GM23248 (cell line): ENCODE data around the gene TNS2. TPM values are rescaled to one million over a fixed set of nuclear protein-coding genes. Genes with fewer than 3 reads are reported as not detected.
A peak's percentile ranks its signal among the peaks of the same experiment; 100 is the strongest.

Experiments
- DNase-seq: peaks from one replicate; pipeline ENCODE4 v3.0.0-alpha.2; 2015
- H2AFZ ChIP-seq: fragments of 200-600 bp; sonication (generic); 2 replicates; pipeline ENCODE4 v1.6.1; 2016; ENCODE audit warnings: antibody characterized with exemption
- H3F3A ChIP-seq: fragments of 200-600 bp; sonication (generic); 2 replicates; pipeline ENCODE4 v1.6.1; 2016; ENCODE audit warnings: mild to moderate bottlenecking, antibody characterized with exemption, mixed run types; ENCODE audit not compliant: insufficient read depth
- H3K27ac ChIP-seq: fragments of 200-600 bp; sonication (generic); 2 replicates; pipeline ENCODE4 v1.5.1; 2016; ENCODE audit warnings: mild to moderate bottlenecking
- H3K27me3 ChIP-seq: fragments of 200-600 bp; sonication (generic); replicated peaks from 2 replicates; pipeline ENCODE4 v1.6.1; 2016; ENCODE audit warnings: mild to moderate bottlenecking; ENCODE audit not compliant: insufficient read depth
- H3K36me3 ChIP-seq: fragments of 200-600 bp; sonication (generic); 2 replicates; pipeline ENCODE4 v1.6.1; 2016; ENCODE audit warnings: low read depth, mild to moderate bottlenecking
- H3K4me1 ChIP-seq: fragments of 200-600 bp; sonication (generic); 2 replicates; pipeline ENCODE4 v1.6.1; 2016; ENCODE audit warnings: mild to moderate bottlenecking; ENCODE audit not compliant: insufficient read depth
- H3K4me2 ChIP-seq: fragments of 200-600 bp; sonication (generic); one replicate; pipeline ENCODE4 v1.6.1; 2016; ENCODE audit warnings: mild to moderate bottlenecking; ENCODE audit not compliant: unreplicated experiment
- H3K4me3 ChIP-seq: fragments of 200-600 bp; sonication (generic); 2 replicates; pipeline ENCODE4 v1.5.1; 2016; ENCODE audit warnings: mild to moderate bottlenecking
- H3K79me2 ChIP-seq: fragments of 200-600 bp; sonication (generic); 2 replicates; pipeline ENCODE4 v1.6.1; 2016; ENCODE audit warnings: mild to moderate bottlenecking; ENCODE audit not compliant: insufficient read depth
- H3K9ac ChIP-seq: fragments of 200-600 bp; sonication (generic); 2 replicates; pipeline ENCODE4 v1.6.1; 2016; ENCODE audit warnings: mild to moderate bottlenecking
- H3K9me2 ChIP-seq: fragments of 200-600 bp; sonication (generic); 2 replicates; pipeline ENCODE4 v1.6.1; 2016; ENCODE audit warnings: mixed run types, mild to moderate bottlenecking, moderate library complexity; ENCODE audit not compliant: insufficient read depth
- H3K9me3 ChIP-seq: fragments of 200-600 bp; sonication (generic); one replicate; pipeline ENCODE4 v1.6.1; 2017; ENCODE audit warnings: low read depth
- H4K20me1 ChIP-seq: fragments of 200-600 bp; sonication (generic); 2 replicates; pipeline ENCODE4 v1.6.0; 2016; ENCODE audit not compliant: insufficient read depth
- EZH2 ChIP-seq: fragments of 200-600 bp; sonication (generic); IDR thresholded peaks from 2 replicates; pipeline ENCODE4 v1.6.1; 2018; ENCODE audit warnings: antibody characterized with exemption, mild to moderate bottlenecking; ENCODE audit not compliant: insufficient read depth, poor library complexity, severe bottlenecking
- EZH2phosphoT487 ChIP-seq: fragments of 200-600 bp; sonication (generic); IDR thresholded peaks from 2 replicates; pipeline ENCODE4 v1.6.1; 2018; ENCODE audit warnings: antibody characterized with exemption, moderate library complexity, mild to moderate bottlenecking, low read depth; ENCODE audit not compliant: insufficient read depth
- WGBS, 2 experiments: methylation state at CpG; one replicate each; pipeline ENCODE4 v1.1.6; 2015 to 2017; ENCODE audit warnings: low lambda C conversion rate in 2 of 2, low coverage in 1 of 2; ENCODE audit errors: missing lambda C conversion rate in 2 of 2; 5-methylcytosine and 5-hydroxymethylcytosine counted together
- in situ Hi-C: fragments of 300-500 bp; cut with MboI; formaldehyde crosslinking; loops from 2 replicates; pipeline ENCODE4 v1.15.0; 2020
- polyA plus RNA-seq: library from polyadenylated mRNA; unstranded; fragments of >200 nt; fragmentation: Nextera tagmentation; extraction: Ambion mirVana; gene quantifications from 2 replicates; pipeline ENCODE4 v1.2.1, GENCODE V29; 2016
- total RNA-seq: library from RNA; depleted of rRNA; stranded (reverse); fragments of >200 nt; shearing (Covaris generic); gene quantifications from 2 replicates; pipeline ENCODE4 v1.2.3, GENCODE V29; 2014

Gene TNS2
- total and polyA plus RNA-seq, 2 experiments from 2014 or later = 26.1 to 41.6 TPM

DNA sequence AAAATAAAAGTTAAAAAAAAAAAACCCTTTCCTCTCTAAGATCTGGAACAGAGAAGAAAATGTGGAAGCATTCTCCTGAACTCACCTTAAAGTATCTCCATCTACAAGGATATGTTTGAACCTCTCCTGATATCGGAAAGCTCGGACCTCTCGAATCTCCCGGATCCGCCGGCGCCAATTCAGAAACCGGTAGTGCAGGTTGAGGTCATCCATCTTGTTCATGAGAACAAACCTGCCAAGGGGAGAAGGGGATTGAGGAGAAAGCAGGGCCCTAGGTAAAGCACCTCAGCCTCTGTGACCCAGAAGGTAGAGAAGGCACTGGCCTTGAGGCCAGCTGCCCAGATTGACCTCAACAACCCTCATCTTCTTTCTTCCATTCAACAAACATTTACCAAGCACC lies 27.2 kb downstream of the TNS2 start:
- Histone ChIP-seq H3K36me3 (peaks cover 3% of the 10 kb centered on the region; the same call in 1 of the 2 replicates), H3K9me3 (no peaks in the 10 kb centered on the region), H2AFZ (no peak overlapping the region), H3K27ac (no peak overlapping the region), H3K79me2 (peaks cover 41% of the 10 kb centered on the region), H3K9ac (no peak overlapping the region), H3K9me2 (no peaks in the 10 kb centered on the region), H3K4me3 (no peak overlapping the region), H3F3A (peaks cover 29% of the 10 kb centered on the region), H3K4me2 (peak overlapping the region; percentile 11), H3K27me3 (no peaks in the 10 kb centered on the region), H4K20me1 (no peaks in the 10 kb centered on the region), H3K4me1 (peaks cover 31% of the 10 kb centered on the region)
- no peak for TF ChIP-seq EZH2phosphoT487
- no peak for TF ChIP-seq EZH2
- WGBS, 2 experiments = 99% methylated on average over 8 of the region's 8 CpGs
- no peak for DNase-seq
- in situ Hi-C loops = no loop called here

- H3K9me2 ChIP-seq = no peaks in the 10 kb centered on the region
- in situ Hi-C loops = no loop called here
- H3K4me2 ChIP-seq = peak overlapping the region; percentile 76
- H3K36me3 ChIP-seq = peaks cover 3% of the 10 kb centered on the region; the same call in 1 of the 2 replicates
- H4K20me1 ChIP-seq = no peaks in the 10 kb centered on the region
- no peaks in the 10 kb centered on the region for H3K9me3 ChIP-seq
- 2 to 3% methylated on average over 15 to 24 of the region's 25 CpGs for WGBS, 2 experiments
- H3K4me1 ChIP-seq = peaks cover 25% of the 10 kb centered on the region
- no peak for TF ChIP-seq EZH2phosphoT487
- no peak for TF ChIP-seq EZH2
- H3K27me3 ChIP-seq = no peaks in the 10 kb centered on the region
- peak overlapping the region; percentile 99 for H3K27ac ChIP-seq
- H3K9ac ChIP-seq = peak overlapping the region; percentile 97
- DNase-seq = peak; percentile 73
- peak overlapping the region; percentile 77 for H3K4me3 ChIP-seq
- H2AFZ ChIP-seq = peak overlapping the region; percentile 10; the same call in 1 of the 2 replicates
- H3F3A ChIP-seq = peaks cover 29% of the 10 kb centered on the region
- peaks cover 41% of the 10 kb centered on the region for H3K79me2 ChIP-seq
Measured at GRCh38 chr12:53078425-53079225, 28.8 kb downstream of the TNS2 start.

DNA sequence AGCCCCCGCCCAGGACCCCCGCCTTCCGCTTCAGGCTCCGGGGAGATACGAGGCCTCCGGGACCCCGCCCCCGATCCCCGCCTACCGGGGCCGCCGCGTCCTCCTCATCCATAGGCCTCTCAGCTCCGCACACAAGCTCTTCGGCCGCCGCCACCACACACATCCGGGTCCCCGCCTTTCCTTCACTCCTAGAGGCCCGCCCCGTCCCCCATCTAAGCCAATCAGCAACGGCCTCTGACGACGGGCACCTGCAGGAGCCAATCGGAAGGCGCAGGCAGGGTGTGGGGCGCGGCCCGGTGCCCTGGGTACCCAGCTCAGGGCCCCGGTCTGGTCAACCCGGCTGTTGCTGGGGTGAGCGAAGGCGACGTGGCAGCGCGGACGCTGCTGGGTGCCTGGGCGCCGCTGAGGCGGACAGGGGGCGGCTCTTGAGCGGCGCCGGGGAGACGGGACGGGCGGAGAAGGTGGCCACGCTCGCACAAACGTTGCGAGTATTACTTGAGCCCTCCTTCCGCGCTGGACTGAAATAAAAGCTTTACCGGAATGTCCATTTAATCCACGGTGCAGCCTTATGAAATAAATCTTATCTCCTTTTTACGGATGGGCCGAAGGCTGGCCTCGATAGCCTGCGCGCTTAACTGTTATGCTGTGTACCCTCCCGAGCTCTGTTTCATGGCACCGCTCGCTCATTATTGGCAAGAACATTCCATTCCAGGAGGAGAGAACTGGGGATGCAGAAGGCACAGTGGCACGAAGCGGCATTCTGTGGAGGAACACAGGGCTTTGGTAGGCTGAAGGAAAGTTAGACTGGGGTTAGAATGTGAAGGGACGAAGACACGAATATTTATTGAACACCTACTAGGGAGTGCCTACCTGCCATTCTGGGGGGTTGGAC lies 29.6 kb downstream of the TNS2 start, which contains the start of gene SPRYD3:
Gene SPRYD3, minus strand, starts transcription at position 165 of the 892 bp plus-strand sequence. Its CDS starts 57 bp downstream, at position 108.
- in situ Hi-C loops = no loop called here
- Histone ChIP-seq H2AFZ (peak within 1 kb of the TSS; percentile 49), H3K9me3 (no peaks in the 10 kb centered on the region), H3K9me2 (no peaks in the 10 kb centered on the region), H3F3A (peaks cover 29% of the 10 kb centered on the region), H3K79me2 (peaks cover 41% of the 10 kb centered on the region), H3K9ac (peak within 1 kb of the TSS; percentile 97), H3K4me3 (peak within 1 kb of the TSS; percentile 77), H3K4me1 (peaks cover 25% of the 10 kb centered on the region), H3K4me2 (peak within 1 kb of the TSS; percentile 85), H3K36me3 (peaks cover 3% of the 10 kb centered on the region; the same call in 1 of the 2 replicates), H3K27ac (peak within 1 kb of the TSS; percentile 99), H4K20me1 (no peaks in the 10 kb centered on the region), H3K27me3 (no peaks in the 10 kb centered on the region)
- no peak for TF ChIP-seq EZH2
- DNase-seq = peak; percentile 98
- 2 to 6% methylated on average over 50 to 66 of the region's 67 CpGs for WGBS, 2 experiments

DNA sequence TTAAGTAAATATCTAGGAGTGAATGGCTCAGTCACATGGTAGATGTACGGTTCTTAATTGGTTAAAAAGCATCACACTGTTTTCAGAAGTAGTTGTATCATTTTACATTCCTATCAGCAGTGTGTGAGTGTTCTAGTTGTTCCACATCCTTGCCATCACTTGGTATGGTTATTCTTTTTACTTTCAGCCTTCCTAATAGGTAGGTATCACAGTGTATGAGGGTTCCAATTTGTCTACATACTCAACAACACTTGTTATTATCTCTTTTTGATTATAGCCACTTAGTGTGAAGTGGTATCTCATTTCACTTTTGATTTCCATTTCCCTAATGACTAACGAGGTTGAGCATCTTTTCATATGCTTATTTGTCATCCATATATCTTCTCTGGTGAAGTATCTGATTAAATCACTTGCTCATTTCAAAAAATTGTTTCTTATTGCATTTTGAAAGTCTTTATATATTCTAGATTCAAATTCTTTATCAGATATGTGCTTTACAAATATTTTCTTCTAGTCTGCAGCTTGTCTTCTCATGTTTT lies 32.8 kb downstream of the TNS2 start:
- peaks cover 25% of the 10 kb centered on the region for H3K4me1 ChIP-seq
- no peak overlapping the region for H3K4me3 ChIP-seq
- H2AFZ ChIP-seq = no peak overlapping the region
- H3K4me2 ChIP-seq = no peak overlapping the region
- 33 to 38% methylated on average over 2 of the region's 2 CpGs for WGBS, 2 experiments
- no peak overlapping the region for H3K27ac ChIP-seq
- peaks cover 11% of the 10 kb centered on the region for H3K79me2 ChIP-seq
- no peaks in the 10 kb centered on the region for H3K27me3 ChIP-seq
- H3K36me3 ChIP-seq = no peaks in the 10 kb centered on the region
- no peaks in the 10 kb centered on the region for H3K9me2 ChIP-seq
- TF ChIP-seq EZH2phosphoT487 (no peak), EZH2 (no peak)
- in situ Hi-C loops = no loop called here
- no peaks in the 10 kb centered on the region for H4K20me1 ChIP-seq
- no peak for DNase-seq
- no peaks in the 10 kb centered on the region for H3K9me3 ChIP-seq
- no peak overlapping the region for H3K9ac ChIP-seq
- H3F3A ChIP-seq = peaks cover 29% of the 10 kb centered on the region
